Sciatic nerve (tissue), 2 donors: Measurements from ENCODE around the gene RAB12. TPM values are rescaled to one million over a fixed set of nuclear protein-coding genes. Genes with fewer than 3 reads are reported as not detected.
"Not testable (repeated sequence)": the region's sequence is repeated elsewhere in the genome, so short reads cannot be mapped to it uniquely, and the experiment has no call there.

ENCODE experiments used
- ATAC-seq: fragments of 200-7000 bp; cut with Tn5 transposase; one replicate; pipeline ENCODE4 v1.9.1; 2020; ENCODE audit warnings: mild to moderate bottlenecking, moderate library complexity
- DNase-seq: peaks from one replicate; pipeline ENCODE4 v3.0.0-alpha.2; 2020; ENCODE audit warnings: low spot score
- intact Hi-C: fragments of 100-400 bp; cut with DNase I; formaldehyde crosslinking; loops from one replicate; pipeline ENCODE4 v1.14.2; 2022
- total RNA-seq: library from RNA; stranded (reverse); fragmentation: NEBNext Ultra II Directional; extraction: Animal tissue kit (Norgen Biotek cat#: 25700); gene quantifications from one replicate; pipeline ENCODE4 v1.2.1, GENCODE V29; 2021
- donor health status: DM: no; HTN: no; CAD: no.
- donor health status: DM: no; HTN: no; CAD: no.

The RAB12 gene
- total RNA-seq, 1 donor from 2014 or later: 50.2 TPM

- intact Hi-C loops: no loop called here
- DNase-seq: no peak
- ATAC-seq: no peak
These were observed 22.0 kb downstream of the RAB12 start for GRCh38 chr18:8631265-8631664.

GRCh38 chr18:8632386-8632785 is 23.1 kb downstream of the RAB12 start:
- no peak for ATAC-seq
- intact Hi-C loops: no loop called here
- no peak for DNase-seq

- ATAC-seq (no peak), DNase-seq (no peak)
- intact Hi-C loops: no loop called here
These were observed 25.3 kb downstream of the RAB12 start for GRCh38 chr18:8634508-8634907.

GRCh38 chr18:8635087-8635486 is 25.9 kb downstream of the RAB12 start:
- intact Hi-C loops: no loop called here
- no peak for ATAC-seq
- DNase-seq: no peak

GRCh38 chr18:8639762-8640161 is 30.5 kb downstream of the RAB12 start:
- ATAC-seq (no peak), DNase-seq (no peak)
- intact Hi-C loops: no loop called here

GRCh38 chr18:8643326-8643878 is 34.2 kb downstream of the RAB12 start:
- DNase-seq (no peak), ATAC-seq (no peak)
- intact Hi-C loops: no loop called here

- DNase-seq, intact Hi-C loops, ATAC-seq: not testable (repeated sequence)
These were observed 38.1 kb downstream of the RAB12 start for GRCh38 chr18:8647359-8647758.

GRCh38 chr18:8651478-8652261 is 42.4 kb downstream of the RAB12 start:
- DNase-seq, ATAC-seq: not testable (repeated sequence)
- intact Hi-C loops: loop anchor here (10.0 kb wide), 1 partner anchor 333 kb away; no protein-coding TSS in a partner anchor

- no peak for ATAC-seq
- intact Hi-C loops: loop anchor here (10.0 kb wide), 1 partner anchor 330 kb away; no protein-coding TSS in a partner anchor
- no peak for DNase-seq
These were observed 45.5 kb downstream of the RAB12 start for GRCh38 chr18:8654503-8655451.

- no peak for DNase-seq
- intact Hi-C loops: loop anchor here (10.0 kb wide), 1 partner anchor 329 kb away; no protein-coding TSS in a partner anchor
- ATAC-seq: no peak
These were observed 47.0 kb downstream of the RAB12 start for GRCh38 chr18:8656232-8656631.

- DNase-seq (no peak), ATAC-seq (no peak)
- intact Hi-C loops: loop anchor here (10.0 kb wide), 1 partner anchor 328 kb away; no protein-coding TSS in a partner anchor
These were observed 48.0 kb downstream of the RAB12 start for GRCh38 chr18:8657050-8657820.

- DNase-seq (no peak), ATAC-seq (no peak)
- intact Hi-C loops: loop anchor here (10.0 kb wide), 1 partner anchor 327 kb away; no protein-coding TSS in a partner anchor
These were observed 48.7 kb downstream of the RAB12 start for GRCh38 chr18:8657873-8658470.

GRCh38 chr18:8658858-8659485 is 49.7 kb downstream of the RAB12 start:
- DNase-seq (no peak), ATAC-seq (no peak)
- intact Hi-C loops: loop anchor here (10.0 kb wide), 1 partner anchor 326 kb away; no protein-coding TSS in a partner anchor

- DNase-seq: no peak
- no peak for ATAC-seq
- intact Hi-C loops: loop anchor here (10.0 kb wide), 1 partner anchor 325 kb away; no protein-coding TSS in a partner anchor
These were observed 50.5 kb downstream of the RAB12 start for GRCh38 chr18:8659609-8660242.

- intact Hi-C loops: no loop called here
- ATAC-seq (no peak), DNase-seq (no peak)
These were observed 51.1 kb downstream of the RAB12 start for GRCh38 chr18:8660316-8660715.

- intact Hi-C loops: no loop called here
- ATAC-seq (no peak), DNase-seq (no peak)
These were observed 52.7 kb downstream of the RAB12 start for GRCh38 chr18:8661754-8662559.
